Heart right ventricle (tissue), 16 donors: Measurements from ENCODE around the gene ACP7. TPM values are rescaled to one million over a fixed set of nuclear protein-coding genes. Genes with fewer than 3 reads are reported as not detected.

Experiments used
- ATAC-seq, 8 donors: fragments of 200-7000 bp; cut with Tn5 transposase; one replicate each; pipeline ENCODE4 v1.9.1; 2020; ENCODE audit warnings: mild to moderate bottlenecking in 8 of 8, moderate library complexity in 8 of 8, moderate number of reproducible peaks in 1 of 8
- DNase-seq, 2 donors: peaks; one replicate each; pipeline ENCODE4 v3.0.0-alpha.2; 2020
- H3K27ac ChIP-seq, 10 donors: fragments of 200-600 bp; sonication (generic) in 2 of 10; one replicate each; pipeline versions ENCODE4 v1.5.0 to v1.8.0; 2020 to 2022; ENCODE audit warnings: mild to moderate bottlenecking in 3 of 10
- H3K27me3 ChIP-seq, 7 donors: fragments of 200-600 bp; one replicate each; pipeline ENCODE4 v1.8.0; 2021 to 2022; ENCODE audit warnings: mild to moderate bottlenecking in 2 of 7
- H3K36me3 ChIP-seq, 9 donors: fragments of 200-600 bp; sonication (generic) in 1 of 9; one replicate each; pipeline versions ENCODE4 v1.5.0 to v1.8.0; 2020 to 2022; ENCODE audit warnings: mild to moderate bottlenecking in 2 of 9
- H3K4me1 ChIP-seq, 9 donors: fragments of 200-600 bp; sonication (generic) in 1 of 9; one replicate each; pipeline versions ENCODE4 v1.5.0 to v1.8.0; 2020 to 2022; ENCODE audit warnings: mild to moderate bottlenecking in 4 of 9
- H3K4me3 ChIP-seq, 10 donors: fragments of 200-600 bp; sonication (generic) in 2 of 10; one replicate each; pipeline versions ENCODE4 v1.5.0 to v1.8.0; 2020 to 2022; ENCODE audit warnings: mild to moderate bottlenecking in 7 of 10, moderate library complexity in 2 of 10
- H3K9me3 ChIP-seq, 11 donors: fragments of 200-600 bp in 10 of 11; sonication (generic) in 2 of 11; one replicate each; pipeline versions ENCODE4 v1.5.0 to v1.8.0; 2013 to 2022; ENCODE audit warnings: mild to moderate bottlenecking in 2 of 11, control low read depth in 1 of 11, moderate library complexity in 1 of 11
- WGBS, 2 donors: extraction: QIAGEN DNeasy Blood & Tissue Kit; methylation state at CpG; one replicate each; pipeline ENCODE4 v1.1.7; 2013; ENCODE audit warnings: inconsistent platforms in 1 of 2; 5-methylcytosine and 5-hydroxymethylcytosine counted together
- intact Hi-C, 10 donors: fragments of 100-400 bp; cut with DNase I; formaldehyde crosslinking; loops; one replicate each; pipeline versions ENCODE4 v1.11.1 to v1.14.2; 2022
- polyA plus RNA-seq, 2 donors: library from polyadenylated mRNA; stranded (reverse); fragments of 200-250 nt; gene quantifications; one replicate each; pipeline ENCODE4 v1.2.3, GENCODE V29; 2013
- total RNA-seq, 10 donors: library from RNA; stranded (reverse); fragmentation: NEBNext Ultra II Directional in 3 of 10; extraction: Animal tissue kit (Norgen Biotek cat#: 25700) in 3 of 10; gene quantifications; one replicate each; pipeline versions ENCODE4 v1.2.1 to v1.2.4, GENCODE V29; 2021 to 2023
- TF ChIP-seq, protein P1 (sequence below), 9 donors: fragments of 200-600 bp; sonication (generic) in 2 of 9; IDR thresholded peaks; one replicate each; pipeline versions ENCODE4 v1.5.0 to v1.8.0; 2021 to 2022; ENCODE audit warnings: antibody characterized with exemption in 9 of 9, mild to moderate bottlenecking in 5 of 9, moderate library complexity in 1 of 9
- donor health status: Arrhythmogenic right ventricular cardiomyopathy.
- donor health status: ischemic (EF 13 %, LVEDD 7.1; RV severe dilation, severe dysfunction).
- donor health status: healthy with polysubstance abuse.
- donor health status: DM: no; HTN: yes; CAD: no.
- donor health status: DM: no; HTN: no; CAD: no.
- donor health status: ischemic (EF 25% LVEDD 6.9; RV normal size, moderate dysfunction).
- donor health status: ischemic (EF 25% LVEDD 5.7; RV mildly dilated, moderate dysfunction).
- donor health status: healthy.
- donor health status: DM: yes; HTN: yes; CAD: no.
- donor health status: Ischemic cardiomyopathy.
- donor health status: ischemic (EF 35%, LVEDD 5.7; RV mildly dilated, moderate dysfunction).
- donor health status: nonischemic (EF 11% LVEDD 7.7; RV severe dilation, severe dysfunction).
- donor health status: DM: yes; HTN: yes; CAD: no.
- donor health status: PGD.
- donor health status: ischemic (EF 29% LVEDD 5.4; RV normal size, mild dysfunction).
- donor health status: nonischemic (EF 23%, LVEDD 6.1; RV moderate dilation, normal function).

ACP7 gene
- total and polyA plus RNA-seq, 12 donors, result not detected

DNA sequence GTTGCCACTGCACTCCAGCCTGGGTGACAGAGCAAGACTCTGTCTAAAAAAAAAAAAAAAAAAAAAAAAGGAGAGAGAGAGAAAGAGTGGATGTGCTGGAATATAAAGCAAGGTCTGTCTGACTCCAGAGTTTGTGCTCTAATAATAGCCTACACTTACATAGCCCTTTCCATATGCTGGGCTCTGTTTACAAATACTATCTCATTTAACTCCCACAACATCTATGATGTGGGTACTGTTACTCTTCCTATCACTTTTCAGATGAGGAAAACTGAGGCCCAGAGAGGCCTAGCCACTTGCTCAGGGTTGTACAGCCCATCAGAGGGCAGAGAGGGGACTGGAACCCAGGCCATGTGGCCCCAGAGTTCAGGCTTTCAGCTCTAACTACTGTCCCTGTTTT lies 25.5 kb downstream of the ACP7 start:
- Histone ChIP-seq H3K4me1 (no peaks in the 10 kb centered on the region), H3K27ac (no peak overlapping the region), H3K27me3 (peaks cover 0 to 68% (median 58%) of the 10 kb centered on the region in 7 donors), H3K36me3 (no peaks in the 10 kb centered on the region), H3K9me3 (no peaks in the 10 kb centered on the region), H3K4me3 (no peak overlapping the region)
- no peak for DNase-seq
- no peak for ATAC-seq
- TF ChIP-seq, protein P1, sequence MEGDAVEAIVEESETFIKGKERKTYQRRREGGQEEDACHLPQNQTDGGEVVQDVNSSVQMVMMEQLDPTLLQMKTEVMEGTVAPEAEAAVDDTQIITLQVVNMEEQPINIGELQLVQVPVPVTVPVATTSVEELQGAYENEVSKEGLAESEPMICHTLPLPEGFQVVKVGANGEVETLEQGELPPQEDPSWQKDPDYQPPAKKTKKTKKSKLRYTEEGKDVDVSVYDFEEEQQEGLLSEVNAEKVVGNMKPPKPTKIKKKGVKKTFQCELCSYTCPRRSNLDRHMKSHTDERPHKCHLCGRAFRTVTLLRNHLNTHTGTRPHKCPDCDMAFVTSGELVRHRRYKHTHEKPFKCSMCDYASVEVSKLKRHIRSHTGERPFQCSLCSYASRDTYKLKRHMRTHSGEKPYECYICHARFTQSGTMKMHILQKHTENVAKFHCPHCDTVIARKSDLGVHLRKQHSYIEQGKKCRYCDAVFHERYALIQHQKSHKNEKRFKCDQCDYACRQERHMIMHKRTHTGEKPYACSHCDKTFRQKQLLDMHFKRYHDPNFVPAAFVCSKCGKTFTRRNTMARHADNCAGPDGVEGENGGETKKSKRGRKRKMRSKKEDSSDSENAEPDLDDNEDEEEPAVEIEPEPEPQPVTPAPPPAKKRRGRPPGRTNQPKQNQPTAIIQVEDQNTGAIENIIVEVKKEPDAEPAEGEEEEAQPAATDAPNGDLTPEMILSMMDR (IDR thresholded peaks at IDR 0.05), result no peak
- intact Hi-C loops, result loop anchor here in 1 of 10 donors (10.0 kb wide), 1 partner anchor 85 kb away; the partner anchor contains the start of gene NCCRP1

DNA sequence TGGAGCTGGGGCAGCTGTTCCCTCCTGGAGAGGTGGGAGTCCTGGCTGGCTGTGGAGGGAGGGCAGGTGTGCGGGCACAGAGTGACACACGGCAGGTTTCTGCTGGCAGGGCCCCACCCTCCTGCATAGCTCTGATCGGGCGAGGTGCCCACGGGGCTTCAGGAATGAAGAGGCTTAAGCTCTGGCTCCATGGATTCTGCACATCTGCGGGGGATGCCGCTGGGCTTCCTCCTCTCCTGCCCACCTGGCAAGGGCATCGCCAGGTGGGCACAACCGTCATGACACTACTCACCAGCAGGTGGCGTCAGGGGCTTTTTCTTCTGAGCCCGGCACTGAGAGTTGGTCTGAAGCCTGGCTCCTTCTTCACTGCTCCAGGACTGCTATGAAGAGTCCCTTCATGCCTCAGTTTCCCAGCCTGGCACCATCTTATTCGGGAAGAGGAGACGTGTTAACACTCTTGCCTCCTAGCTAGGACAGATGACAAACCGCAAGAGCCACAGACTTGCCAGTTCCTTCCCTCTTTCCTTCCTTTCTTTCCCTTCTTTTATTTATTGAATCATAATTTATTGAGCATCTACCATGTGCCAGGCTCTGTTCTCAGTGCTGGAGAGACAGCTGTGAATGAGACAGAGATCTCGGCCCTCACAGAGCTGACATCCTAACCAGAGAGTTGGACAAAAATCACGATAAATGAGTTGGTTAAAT lies 26.2 kb downstream of the ACP7 start:
- Histone ChIP-seq H3K4me1 (no peaks in the 10 kb centered on the region), H3K9me3 (no peaks in the 10 kb centered on the region), H3K36me3 (no peaks in the 10 kb centered on the region), H3K27ac (no peak overlapping the region), H3K27me3 (peaks cover 0 to 73% (median 55%) of the 10 kb centered on the region in 7 donors), H3K4me3 (no peak overlapping the region)
- peak in 5 of 8 donors; percentile 46 to 69 (median 54) for ATAC-seq
- DNase-seq, result peak; percentile 48 to 51
- intact Hi-C loops, result loop anchor here in 1 of 10 donors (10.0 kb wide), 1 partner anchor 84 kb away; the partner anchor contains the start of gene NCCRP1
- 28 to 29% methylated on average over 16 of the region's 16 CpGs for WGBS, 2 donors
- TF ChIP-seq, protein P1 (IDR thresholded peaks at IDR 0.05), result peak; percentile 37 to 86 (median 72)

DNA sequence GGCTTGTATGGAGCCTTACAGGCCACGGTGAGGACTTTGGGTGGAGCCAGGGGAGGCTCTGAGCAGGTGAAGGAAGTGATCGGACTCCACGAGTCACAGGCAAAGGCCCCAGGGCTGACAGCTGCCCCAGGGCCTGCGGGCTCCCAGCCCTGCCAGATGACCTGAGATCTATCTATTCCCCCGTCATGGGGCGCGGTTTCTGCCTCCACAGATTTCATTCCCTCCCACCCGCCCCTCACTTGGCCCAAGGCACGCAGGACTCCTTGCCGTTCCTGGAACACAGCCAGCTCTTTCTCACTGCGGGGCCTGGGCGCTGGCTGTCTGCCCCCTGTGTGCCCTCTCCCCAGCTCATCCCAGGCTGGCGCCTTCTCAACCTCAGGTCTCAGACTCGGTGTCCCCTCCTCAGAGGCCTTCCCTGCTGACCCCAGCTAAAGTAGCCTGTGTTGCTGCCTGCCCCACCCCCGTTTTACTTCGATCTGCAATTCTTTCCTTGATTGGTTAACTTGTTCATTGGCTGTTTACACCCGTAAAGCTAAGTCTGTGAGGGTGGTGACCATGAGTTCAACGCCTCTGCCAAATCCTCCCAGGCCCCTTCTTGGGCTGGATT lies 27.5 kb downstream of the ACP7 start:
- no peaks in the 10 kb centered on the region for H3K36me3 ChIP-seq
- intact Hi-C loops, result loop anchor here in 1 of 10 donors (10.0 kb wide), 1 partner anchor 83 kb away; the partner anchor contains the start of gene NCCRP1
- H3K27ac ChIP-seq, result no peak overlapping the region
- DNase-seq (no peak), ATAC-seq (no peak)
- WGBS, 2 donors, result 29 to 41% methylated on average over 17 to 18 of the region's 18 CpGs
- TF ChIP-seq, protein P1 (IDR thresholded peaks at IDR 0.05), result no peak
- no peak overlapping the region for H3K4me3 ChIP-seq
- H3K9me3 ChIP-seq, result no peaks in the 10 kb centered on the region
- peaks cover 0 to 82% (median 60%) of the 10 kb centered on the region in 7 donors for H3K27me3 ChIP-seq
- no peaks in the 10 kb centered on the region for H3K4me1 ChIP-seq

DNA sequence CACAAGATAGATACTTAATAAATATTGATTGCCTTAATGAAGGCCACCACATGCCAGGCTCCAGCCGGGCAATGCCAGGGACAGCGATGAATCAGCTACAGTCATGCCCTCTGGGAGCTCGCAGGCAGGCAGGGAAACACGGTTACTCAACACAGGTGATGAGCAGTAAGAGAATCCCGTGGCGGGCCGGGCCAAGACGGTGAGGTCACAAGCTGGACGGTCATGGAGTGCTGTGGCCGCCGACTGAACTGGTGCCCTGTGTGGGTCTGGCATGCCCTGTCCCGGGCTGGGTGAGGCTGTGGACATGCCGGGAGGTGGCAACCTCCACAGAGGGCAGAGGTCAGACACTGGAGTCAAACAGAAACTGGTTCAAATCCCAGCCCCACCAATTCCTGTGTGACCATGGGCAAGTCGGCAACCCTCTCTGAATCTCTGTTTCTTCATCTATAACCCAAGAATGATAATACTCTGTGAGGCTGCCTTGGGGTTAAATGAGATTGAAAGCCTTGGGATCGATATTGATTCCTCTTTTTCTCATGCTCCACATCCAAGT lies 28.2 kb downstream of the ACP7 start:
- no peaks in the 10 kb centered on the region for H3K9me3 ChIP-seq
- WGBS, 2 donors, result 84 to 85% methylated on average over 15 of the region's 15 CpGs
- no peak overlapping the region for H3K27ac ChIP-seq
- H3K36me3 ChIP-seq, result no peaks in the 10 kb centered on the region
- ATAC-seq (no peak), DNase-seq (no peak)
- peaks cover 0 to 82% (median 60%) of the 10 kb centered on the region in 7 donors for H3K27me3 ChIP-seq
- intact Hi-C loops, result loop anchor here in 1 of 10 donors (10.0 kb wide), 1 partner anchor 82 kb away; the partner anchor contains the start of gene NCCRP1
- TF ChIP-seq, protein P1 (IDR thresholded peaks at IDR 0.05), result no peak
- no peaks in the 10 kb centered on the region for H3K4me1 ChIP-seq
- H3K4me3 ChIP-seq, result no peak overlapping the region
